22Rv1 (cell line): Measurements from ENCODE around the gene CTR9.

Experiments
- ZFX ChIP-seq: fragments of 450-650 bp; IDR thresholded peaks from 2 replicates; pipeline ENCODE4 v1.6.1; 2017; ENCODE audit warnings: antibody characterized with exemption, borderline replicate concordance
- TF ChIP-seq, protein P1 (sequence below): fragments of 450-650 bp; IDR thresholded peaks from 2 replicates; pipeline ENCODE4 v1.5.1; 2017; ENCODE audit warnings: mild to moderate bottlenecking

- TF ChIP-seq, protein P1, sequence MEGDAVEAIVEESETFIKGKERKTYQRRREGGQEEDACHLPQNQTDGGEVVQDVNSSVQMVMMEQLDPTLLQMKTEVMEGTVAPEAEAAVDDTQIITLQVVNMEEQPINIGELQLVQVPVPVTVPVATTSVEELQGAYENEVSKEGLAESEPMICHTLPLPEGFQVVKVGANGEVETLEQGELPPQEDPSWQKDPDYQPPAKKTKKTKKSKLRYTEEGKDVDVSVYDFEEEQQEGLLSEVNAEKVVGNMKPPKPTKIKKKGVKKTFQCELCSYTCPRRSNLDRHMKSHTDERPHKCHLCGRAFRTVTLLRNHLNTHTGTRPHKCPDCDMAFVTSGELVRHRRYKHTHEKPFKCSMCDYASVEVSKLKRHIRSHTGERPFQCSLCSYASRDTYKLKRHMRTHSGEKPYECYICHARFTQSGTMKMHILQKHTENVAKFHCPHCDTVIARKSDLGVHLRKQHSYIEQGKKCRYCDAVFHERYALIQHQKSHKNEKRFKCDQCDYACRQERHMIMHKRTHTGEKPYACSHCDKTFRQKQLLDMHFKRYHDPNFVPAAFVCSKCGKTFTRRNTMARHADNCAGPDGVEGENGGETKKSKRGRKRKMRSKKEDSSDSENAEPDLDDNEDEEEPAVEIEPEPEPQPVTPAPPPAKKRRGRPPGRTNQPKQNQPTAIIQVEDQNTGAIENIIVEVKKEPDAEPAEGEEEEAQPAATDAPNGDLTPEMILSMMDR, result no peak
- TF ChIP-seq ZFX, result no peak
Measured at GRCh38 chr11:10809373-10810160, 58.5 kb downstream of the CTR9 start.
